H54 (cell line): ENCODE data around the gene COL6A6.
"Not testable (repeated sequence)": the region's sequence is repeated elsewhere in the genome, so short reads cannot be mapped to it uniquely, and the experiment has no call there.

Source experiments
- DNase-seq: peaks from one replicate; pipeline ENCODE4 v3.0.0; 2011; ENCODE audit warnings: low spot score, mixed read lengths; ENCODE audit not compliant: insufficient read length
- FAIRE-seq: peaks from 3 replicates; lab custom pipeline; 2011; peaks lifted over from hg19 to GRCh38; lab: Jason Lieb, UNC
- POLR2A ChIP-seq: IDR thresholded peaks from 2 replicates; pipeline ENCODE4 v1.6.1; 2011; ENCODE audit warnings: low read depth, mild to moderate bottlenecking, low read length

Gene COL6A6

GRCh38 chr3:130509008-130509407, 8.0 kb upstream of the COL6A6 start:
- FAIRE-seq (no peak), DNase-seq (no peak)
- TF ChIP-seq POLR2A = no peak

DNA sequence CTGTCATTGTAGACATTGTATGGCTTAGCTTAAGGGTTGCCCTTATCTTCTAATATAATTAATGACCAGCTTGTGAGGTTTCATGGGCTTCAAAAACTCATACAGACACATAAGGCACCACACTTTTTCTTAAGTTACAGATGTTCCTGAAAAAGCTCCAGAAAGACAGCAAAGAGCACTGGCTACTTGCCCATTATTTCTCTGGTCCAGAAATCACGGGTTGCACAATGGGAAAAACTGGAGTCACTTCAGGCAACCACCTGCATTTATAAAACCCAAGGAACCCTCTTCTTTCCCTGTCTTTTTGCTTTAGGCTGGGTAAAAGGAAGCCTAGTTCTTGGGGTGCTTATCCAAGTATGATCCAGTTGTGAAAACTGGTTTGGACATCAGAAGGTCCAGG, 2.3 kb upstream of the COL6A6 start:
- FAIRE-seq (no peak), DNase-seq (no peak)
- no peak for TF ChIP-seq POLR2A

DNA sequence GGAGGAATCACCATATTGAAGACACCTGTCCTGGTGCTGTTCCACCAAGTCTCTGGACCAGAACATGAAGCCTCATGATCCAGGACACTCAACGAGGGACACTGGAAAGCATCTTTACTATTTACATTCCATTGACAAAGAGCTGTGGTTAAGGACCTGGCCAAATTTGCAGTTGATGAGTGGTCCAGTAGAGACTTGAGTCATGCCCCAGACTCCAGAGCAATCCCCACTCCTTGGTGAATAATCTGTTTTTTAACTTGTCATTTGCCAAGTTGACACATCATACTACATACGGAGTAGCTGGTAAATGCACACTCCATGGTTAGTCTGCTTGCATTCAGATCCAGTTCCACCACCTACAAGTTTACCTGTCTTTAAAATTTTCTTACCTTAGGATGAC, 1.2 kb upstream of the COL6A6 start:
- no peak for FAIRE-seq
- DNase-seq = no peak
- no peak for TF ChIP-seq POLR2A

GRCh38 chr3:130517602-130518001, 625 bp downstream of the COL6A6 start:
- DNase-seq = no peak
- no peak for FAIRE-seq
- TF ChIP-seq POLR2A = no peak

GRCh38 chr3:130519754-130520153, 2.8 kb downstream of the COL6A6 start:
- no peak for FAIRE-seq
- TF ChIP-seq POLR2A = no peak
- no peak for DNase-seq

GRCh38 chr3:130522399-130522798, 5.4 kb downstream of the COL6A6 start:
- FAIRE-seq (no peak), DNase-seq (no peak)
- no peak for TF ChIP-seq POLR2A

GRCh38 chr3:130527426-130527825, 10.4 kb downstream of the COL6A6 start:
- DNase-seq = no peak
- FAIRE-seq = no peak
- no peak for TF ChIP-seq POLR2A

- FAIRE-seq (no peak), DNase-seq (no peak)
- no peak for TF ChIP-seq POLR2A
Observed at GRCh38 chr3:130528120-130528519, 11.1 kb downstream of the COL6A6 start.

DNA sequence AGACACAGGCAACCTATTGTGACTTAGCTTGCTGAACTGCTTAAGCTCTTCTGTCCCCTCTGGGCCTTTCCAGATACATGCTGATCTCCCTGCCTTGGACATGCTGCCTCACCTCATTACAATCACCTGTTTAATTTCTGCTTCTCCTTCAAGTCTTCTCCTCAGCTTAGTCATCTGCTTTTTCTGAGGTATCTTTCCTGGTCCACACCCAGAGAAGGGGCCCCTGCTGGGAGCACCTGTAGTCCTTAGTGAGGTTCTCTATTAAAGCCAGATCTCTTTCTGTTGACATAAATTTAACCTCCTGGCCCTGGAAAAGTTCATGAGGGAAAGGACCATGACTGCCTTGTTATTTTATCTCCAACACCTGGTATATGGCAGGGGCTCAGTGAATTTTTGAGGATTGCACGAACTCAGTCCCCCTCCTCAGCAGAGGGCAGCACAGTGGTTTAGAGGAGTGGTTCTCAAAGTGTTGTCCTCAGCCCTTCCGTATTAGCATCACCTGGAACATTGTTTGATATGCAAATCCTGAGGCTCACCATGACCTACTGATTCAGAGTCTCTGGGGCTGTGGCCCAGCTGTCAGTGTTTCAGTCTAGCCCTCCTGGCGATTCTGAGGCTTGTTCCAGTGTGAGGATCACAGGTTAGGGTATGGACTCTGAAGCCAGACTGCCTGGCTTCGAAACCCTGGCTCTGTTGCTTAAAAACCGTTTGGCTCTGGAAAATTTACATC, 12.7 kb downstream of the COL6A6 start:
- FAIRE-seq = no peak
- TF ChIP-seq POLR2A = no peak
- DNase-seq = no peak

- FAIRE-seq (no peak), DNase-seq (no peak)
- TF ChIP-seq POLR2A = no peak
Observed at GRCh38 chr3:130533247-130533646, 16.3 kb downstream of the COL6A6 start.

DNA sequence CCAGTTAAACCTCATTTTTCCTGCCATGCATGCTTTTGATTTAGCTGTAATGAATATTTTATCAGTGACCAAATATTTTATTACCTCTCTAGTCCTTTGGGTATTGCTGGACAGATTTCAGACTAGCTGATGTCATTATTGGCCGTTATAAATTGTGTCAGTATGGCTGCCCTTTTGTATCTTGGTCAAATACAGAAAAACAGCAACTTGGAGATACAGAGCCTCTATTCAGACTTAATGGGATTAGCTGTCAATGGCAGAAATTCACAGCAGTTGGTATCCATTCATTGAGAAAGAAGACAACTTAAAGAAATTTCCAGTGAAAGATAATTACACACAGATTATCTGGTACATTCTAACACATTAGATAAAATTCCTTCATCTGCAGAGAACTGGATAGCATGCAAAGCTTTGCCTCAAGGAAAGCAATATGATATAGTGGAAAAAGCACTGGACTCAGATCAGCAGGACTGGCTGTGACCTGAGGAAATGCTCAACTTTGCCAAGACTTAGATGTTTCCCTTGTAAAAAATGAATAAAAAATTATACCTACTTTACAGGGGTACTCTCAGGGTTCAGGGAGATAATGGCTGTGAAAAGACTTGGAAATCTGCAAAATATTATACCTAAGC, 20.8 kb downstream of the COL6A6 start:
- no peak for TF ChIP-seq POLR2A
- FAIRE-seq = no peak

DNA sequence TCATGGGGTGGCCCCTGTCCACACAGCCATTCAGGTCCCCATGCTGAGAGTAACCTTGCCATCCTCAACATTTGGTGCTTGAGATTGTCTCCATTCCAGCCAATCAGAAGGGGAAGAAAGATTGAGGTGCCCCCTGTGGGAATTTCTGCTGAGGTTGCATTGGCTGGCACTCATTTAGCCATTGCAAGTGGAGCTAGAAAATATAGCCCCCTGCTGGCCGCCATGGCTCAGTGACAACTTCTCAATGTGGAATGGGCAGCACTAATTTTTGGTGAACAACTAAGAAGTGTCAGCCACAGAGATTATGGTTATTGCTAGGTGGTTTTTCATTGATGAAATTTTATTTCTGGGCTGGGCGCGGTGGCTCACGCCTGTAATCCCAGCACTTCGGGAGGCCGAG, 22.0 kb downstream of the COL6A6 start:
- FAIRE-seq (peak; percentile 11), DNase-seq (peak; percentile 9)
- TF ChIP-seq POLR2A = no peak

More for the DNA sequence above, 20.8 kb downstream of the COL6A6 start:
- no peak for DNase-seq

- FAIRE-seq (no peak), DNase-seq (no peak)
- TF ChIP-seq POLR2A = no peak
Observed at GRCh38 chr3:130543322-130543721, 26.3 kb downstream of the COL6A6 start.

DNA sequence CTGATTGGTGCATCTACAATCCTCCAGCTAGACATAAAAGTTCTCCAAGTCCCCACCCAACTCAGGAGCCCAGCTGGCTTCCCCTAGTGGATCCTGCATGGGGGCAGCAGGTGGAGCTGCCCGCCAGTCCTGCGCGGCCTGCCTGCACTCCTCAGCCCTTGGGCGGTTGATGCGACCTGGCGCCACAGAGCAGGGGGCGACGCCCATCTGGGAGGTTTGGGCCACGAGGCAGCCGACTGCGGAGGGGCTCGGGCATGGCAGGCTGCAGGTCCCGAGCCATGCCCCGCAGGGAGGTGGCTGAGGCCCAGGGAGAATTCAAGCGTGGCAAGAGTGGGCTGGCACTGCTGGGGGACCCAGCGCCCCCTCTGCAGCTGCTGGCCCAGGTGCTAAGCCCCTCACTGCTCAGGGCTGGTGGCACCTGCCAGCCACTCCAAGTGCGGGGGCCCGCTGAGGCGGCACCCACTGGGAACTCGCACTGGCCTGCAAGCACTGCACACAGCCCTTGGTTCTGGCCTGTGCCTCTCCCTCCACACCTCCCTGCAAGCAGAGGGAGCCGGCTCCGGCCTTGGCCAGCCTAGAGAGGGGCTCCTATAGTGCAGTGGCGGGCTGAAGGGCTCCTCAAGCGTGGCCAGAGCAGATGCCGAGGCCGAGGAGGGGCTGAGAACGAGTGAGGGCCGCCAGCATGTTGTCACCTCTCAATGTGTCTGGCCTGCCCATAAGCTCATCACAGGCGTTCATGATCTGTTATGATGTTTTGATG, 30.1 kb downstream of the COL6A6 start:
- DNase-seq (no peak), FAIRE-seq (no peak)
- no peak for TF ChIP-seq POLR2A

DNA sequence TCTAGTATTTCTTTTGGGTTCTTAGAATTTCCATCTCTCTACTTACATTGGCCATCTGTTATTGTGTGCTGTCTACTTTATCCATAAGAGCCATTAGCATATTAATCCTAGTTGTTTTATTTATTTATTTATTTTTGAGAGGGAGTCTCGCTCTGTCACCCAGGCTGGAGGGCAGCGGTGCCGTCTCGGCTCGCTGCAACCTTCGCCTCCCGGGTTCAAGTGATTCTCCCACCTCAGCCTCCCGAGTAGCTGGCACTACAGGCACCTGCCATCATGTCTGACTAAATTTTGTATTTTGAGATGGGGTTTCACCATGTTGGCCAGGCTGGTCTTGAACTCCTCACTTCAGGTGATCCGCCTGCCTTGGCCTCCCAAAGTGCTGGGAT, 30.7 kb downstream of the COL6A6 start:
- FAIRE-seq, DNase-seq: not testable (repeated sequence)
